OCI-LY1 (cell line): ENCODE measurements around the gene LONRF2.

Source experiments
- H2AFZ ChIP-seq: fragments of 200-600 bp; sonication (generic), shearing (Covaris generic); 2 replicates; pipeline ENCODE4 v1.6.0; 2014; ENCODE audit warnings: antibody characterized with exemption, mild to moderate bottlenecking, low read length
- H3F3A ChIP-seq: fragments of 200-600 bp; sonication (generic), shearing (Covaris generic); 2 replicates; pipeline ENCODE4 v1.6.0; 2014; ENCODE audit warnings: mild to moderate bottlenecking, antibody characterized with exemption, low read length, moderate library complexity; ENCODE audit not compliant: insufficient read depth
- H3K27ac ChIP-seq: fragments of 200-600 bp; sonication (generic); 2 replicates; pipeline ENCODE4 v1.5.1; 2014; ENCODE audit warnings: low read length, mixed run types, mild to moderate bottlenecking, low read depth; ENCODE audit not compliant: poor library complexity, severe bottlenecking
- H3K27me3 ChIP-seq: fragments of 200-600 bp; sonication (generic); 2 replicates; pipeline ENCODE4 v1.6.0; 2014; ENCODE audit warnings: antibody characterized with exemption, mild to moderate bottlenecking, low read length, moderate library complexity; ENCODE audit not compliant: insufficient read depth
- H3K36me3 ChIP-seq: fragments of 200-600 bp; sonication (generic); 2 replicates; pipeline ENCODE4 v1.6.1; 2014; ENCODE audit warnings: mild to moderate bottlenecking, antibody characterized with exemption, low read length, moderate library complexity, mixed read lengths; ENCODE audit not compliant: insufficient read depth
- H3K4me1 ChIP-seq: fragments of 200-600 bp; sonication (generic); 2 replicates; pipeline ENCODE4 v1.5.1; 2014; ENCODE audit warnings: mild to moderate bottlenecking, low read length, moderate library complexity; ENCODE audit not compliant: insufficient read depth, severe bottlenecking
- H3K4me2 ChIP-seq: fragments of 200-600 bp; sonication (generic), shearing (Covaris generic); 2 replicates; pipeline ENCODE4 v1.6.1; 2014; ENCODE audit warnings: low read length
- H3K4me3 ChIP-seq: fragments of 200-600 bp; sonication (generic); 2 replicates; pipeline ENCODE4 v1.5.1; 2014; ENCODE audit warnings: low read length, low read depth, mild to moderate bottlenecking, mixed read lengths; ENCODE audit not compliant: poor library complexity, severe bottlenecking
- H3K79me2 ChIP-seq: fragments of 200-600 bp; shearing (Covaris generic); 2 replicates; pipeline ENCODE4 v1.6.1; 2016; ENCODE audit warnings: mixed run types, low read length, mixed read lengths; ENCODE audit not compliant: insufficient read depth
- H3K9ac ChIP-seq: fragments of 200-600 bp; sonication (generic), shearing (Covaris generic); 2 replicates; pipeline ENCODE4 v1.6.1; 2014; ENCODE audit warnings: mild to moderate bottlenecking, low read length, mixed read lengths
- H3K9me2 ChIP-seq: fragments of 200-600 bp; sonication (generic), shearing (Covaris generic); 2 replicates; pipeline ENCODE4 v1.6.1; 2014; ENCODE audit warnings: low read depth, mild to moderate bottlenecking, low read length, mixed read lengths
- H3K9me3 ChIP-seq: fragments of 200-600 bp; shearing (Covaris generic); 2 replicates; pipeline ENCODE4 v1.6.1; 2014; ENCODE audit warnings: low read length, mixed read lengths
- H4K20me1 ChIP-seq: fragments of 200-600 bp; sonication (generic), shearing (Covaris generic); 2 replicates; pipeline ENCODE4 v1.6.0; 2016; ENCODE audit warnings: mild to moderate bottlenecking, low read length; ENCODE audit not compliant: insufficient read depth
- CTCF ChIP-seq: fragments of 200-600 bp; sonication (generic), shearing (Covaris generic); IDR thresholded peaks from 2 replicates; pipeline ENCODE4 v1.5.1; 2017; ENCODE audit warnings: mild to moderate bottlenecking, antibody characterized with exemption, low read length, moderate library complexity, mixed read lengths
- EZH2 ChIP-seq: fragments of 200-600 bp; sonication (generic), shearing (Covaris generic); IDR thresholded peaks from 2 replicates; pipeline ENCODE4 v1.8.0; 2017; ENCODE audit warnings: borderline replicate concordance, mixed run types, mild to moderate bottlenecking, antibody characterized with exemption, low read length, moderate library complexity, mixed read lengths

The LONRF2 gene

GRCh38 chr2:100269889-100270288, 52.4 kb downstream of the LONRF2 start:
- H3K27ac ChIP-seq, result no peak overlapping the region
- H3K9me2 ChIP-seq, result no peaks in the 10 kb centered on the region
- no peak overlapping the region for H2AFZ ChIP-seq
- no peak for TF ChIP-seq CTCF
- TF ChIP-seq EZH2, result no peak
- no peaks in the 10 kb centered on the region for H3K79me2 ChIP-seq
- H3K9me3 ChIP-seq, result no peaks in the 10 kb centered on the region; the same call in 1 of the 2 replicates
- H3K9ac ChIP-seq, result no peak overlapping the region
- H3F3A ChIP-seq, result no peaks in the 10 kb centered on the region
- no peaks in the 10 kb centered on the region for H4K20me1 ChIP-seq
- H3K4me2 ChIP-seq, result no peak overlapping the region
- H3K4me1 ChIP-seq, result no peaks in the 10 kb centered on the region
- no peak overlapping the region for H3K4me3 ChIP-seq
- peaks cover 5% of the 10 kb centered on the region; the same call in 1 of the 2 replicates for H3K36me3 ChIP-seq
- H3K27me3 ChIP-seq, result peaks cover 6% of the 10 kb centered on the region; the same call in 1 of the 2 replicates

GRCh38 chr2:100268986-100269385, 53.3 kb downstream of the LONRF2 start:
- Histone ChIP-seq H3K79me2 (no peaks in the 10 kb centered on the region), H3K36me3 (peaks cover 5% of the 10 kb centered on the region; the same call in 1 of the 2 replicates), H3K9me3 (no peaks in the 10 kb centered on the region; the same call in 1 of the 2 replicates), H3K27me3 (peaks cover 6% of the 10 kb centered on the region; the same call in 1 of the 2 replicates), H4K20me1 (no peaks in the 10 kb centered on the region), H3K27ac (no peak overlapping the region), H2AFZ (no peak overlapping the region), H3K4me1 (no peaks in the 10 kb centered on the region), H3K4me3 (no peak overlapping the region), H3F3A (no peaks in the 10 kb centered on the region), H3K9me2 (no peaks in the 10 kb centered on the region), H3K4me2 (no peak overlapping the region), H3K9ac (no peak overlapping the region)
- TF ChIP-seq EZH2, result no peak
- TF ChIP-seq CTCF, result no peak

- Histone ChIP-seq H3K27ac (no peak overlapping the region), H4K20me1 (no peaks in the 10 kb centered on the region), H3K9ac (no peak overlapping the region), H3K9me2 (no peaks in the 10 kb centered on the region), H3K36me3 (peaks cover 5% of the 10 kb centered on the region; the same call in 1 of the 2 replicates), H3K4me2 (no peak overlapping the region), H2AFZ (no peak overlapping the region), H3F3A (no peaks in the 10 kb centered on the region), H3K4me1 (no peaks in the 10 kb centered on the region), H3K27me3 (peaks cover 6% of the 10 kb centered on the region; the same call in 1 of the 2 replicates), H3K9me3 (no peaks in the 10 kb centered on the region; the same call in 1 of the 2 replicates), H3K4me3 (no peak overlapping the region), H3K79me2 (no peaks in the 10 kb centered on the region)
- TF ChIP-seq EZH2, result no peak
- no peak for TF ChIP-seq CTCF
These were observed 54.5 kb downstream of the LONRF2 start for GRCh38 chr2:100267751-100268150.
